HG03565 (cell line): Measurements from ENCODE around the gene INHBE.
A peak's percentile ranks its signal among the peaks of the same experiment; 100 is the strongest.

ENCODE experiments used
- ATAC-seq: cut with Tn5 transposase; IDR thresholded peaks from one replicate; pipeline ENCODE4 v1.9.1; 2021; ENCODE audit warnings: mild to moderate bottlenecking, moderate library complexity; ENCODE audit not compliant: unreplicated experiment

Gene INHBE

DNA sequence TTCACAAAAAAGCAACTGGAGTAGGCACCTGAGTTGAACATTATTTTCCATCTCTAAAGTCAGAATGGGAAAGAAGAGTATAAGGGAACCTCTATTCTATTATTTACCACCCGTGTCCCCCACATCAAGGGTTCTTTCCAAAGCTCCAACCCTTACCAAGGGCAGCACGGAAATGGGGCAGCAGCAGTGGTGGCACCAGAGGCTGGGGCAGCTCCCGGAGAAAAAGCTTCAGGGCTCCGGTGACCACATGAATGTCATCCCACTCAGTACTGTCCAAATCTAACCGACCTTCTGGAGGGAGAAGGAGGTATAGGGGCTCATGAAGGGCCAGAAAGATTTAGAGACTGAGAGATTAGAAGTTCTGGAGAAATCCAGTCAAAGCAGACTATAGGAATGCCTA, 18.8 kb downstream of the INHBE start:
- no peak for ATAC-seq

- ATAC-seq: no peak
Measured at GRCh38 chr12:57474430-57474829, 19.3 kb downstream of the INHBE start.

- no peak for ATAC-seq
Measured at GRCh38 chr12:57474862-57475261, 19.8 kb downstream of the INHBE start.

DNA sequence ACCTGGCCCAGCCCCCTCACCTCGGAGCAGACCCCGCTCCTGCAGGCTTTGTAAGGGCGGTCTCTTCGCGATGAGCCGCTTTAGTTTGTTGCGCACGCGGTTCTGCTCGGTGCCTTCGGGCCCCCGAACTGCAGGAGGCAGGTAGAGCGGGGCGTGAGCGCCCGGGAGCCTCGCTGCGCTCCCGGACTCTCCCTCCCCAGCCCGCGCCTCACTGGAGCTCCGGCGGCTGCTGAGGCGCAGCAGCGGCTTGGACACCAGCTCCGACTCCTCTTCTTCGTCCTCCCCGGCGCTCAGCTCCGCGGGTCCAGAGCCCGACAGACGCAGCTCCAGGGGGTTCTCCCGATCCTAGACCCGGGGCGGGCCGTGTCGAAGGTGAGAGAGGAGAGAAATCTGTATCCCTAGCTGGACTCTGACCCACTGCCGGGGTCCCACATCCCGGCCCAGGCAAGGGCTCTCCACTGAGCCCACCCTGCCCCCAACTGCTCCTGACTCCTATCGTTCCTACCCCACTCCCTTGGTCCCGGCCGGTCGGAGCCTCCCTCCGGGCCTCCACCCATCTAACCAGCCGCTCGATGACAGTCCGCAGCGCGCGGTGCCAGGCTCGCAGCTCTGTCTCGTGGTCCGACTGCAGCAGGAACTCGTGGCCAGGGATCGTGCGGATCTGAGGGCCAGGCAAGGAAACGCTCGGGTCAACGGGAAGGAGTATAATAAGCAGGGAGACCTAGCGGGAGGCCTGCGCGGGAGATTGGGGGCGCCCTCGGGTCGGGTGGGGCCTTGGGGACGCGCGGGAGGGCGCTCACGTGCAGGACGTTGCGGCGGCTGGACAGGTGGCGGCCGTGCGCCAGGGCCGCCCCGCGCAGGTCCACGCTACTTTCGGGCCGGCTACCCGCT, 20.4 kb downstream of the INHBE start:
- ATAC-seq: no peak

DNA sequence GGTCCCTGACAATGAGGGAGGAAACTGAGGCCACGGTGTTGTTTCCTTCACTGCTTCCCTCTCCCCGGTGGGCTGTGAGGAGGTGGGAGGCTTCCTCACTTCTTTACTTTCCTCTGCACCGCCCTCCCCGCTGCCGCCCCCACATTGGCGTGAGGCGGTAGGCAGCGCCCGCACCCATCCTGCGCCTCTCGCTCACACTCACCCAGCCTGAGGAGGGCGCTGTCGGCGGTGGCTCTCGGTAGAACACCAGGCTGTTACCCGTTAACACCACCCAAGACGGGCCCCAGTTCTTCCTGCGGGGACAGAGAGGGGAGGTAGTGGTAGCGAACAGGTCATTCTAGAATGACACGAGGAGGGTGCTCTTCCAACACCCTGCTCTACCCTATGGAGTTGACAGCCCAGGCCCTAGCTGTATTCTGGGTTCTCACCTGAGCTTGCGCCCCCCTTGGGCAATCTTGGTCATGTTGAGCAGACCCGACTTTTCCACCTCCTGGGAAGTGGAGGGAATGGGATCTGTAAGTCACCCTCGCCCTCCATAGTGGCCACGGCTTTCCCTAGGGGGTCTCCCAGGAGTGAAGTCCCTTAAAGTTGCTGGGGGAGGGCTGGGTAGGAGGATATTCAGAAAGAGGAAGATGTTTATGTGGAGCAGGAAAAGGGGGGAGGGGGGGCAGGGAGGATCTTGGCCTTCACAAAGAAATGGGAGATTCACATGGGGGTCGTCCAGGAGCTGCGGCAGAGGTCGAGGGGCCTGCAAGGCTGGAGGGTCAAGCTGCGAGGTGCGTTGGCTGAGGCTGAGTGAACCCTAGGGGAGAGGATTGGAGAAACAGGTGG, 21.3 kb downstream of the INHBE start:
- no peak for ATAC-seq

DNA sequence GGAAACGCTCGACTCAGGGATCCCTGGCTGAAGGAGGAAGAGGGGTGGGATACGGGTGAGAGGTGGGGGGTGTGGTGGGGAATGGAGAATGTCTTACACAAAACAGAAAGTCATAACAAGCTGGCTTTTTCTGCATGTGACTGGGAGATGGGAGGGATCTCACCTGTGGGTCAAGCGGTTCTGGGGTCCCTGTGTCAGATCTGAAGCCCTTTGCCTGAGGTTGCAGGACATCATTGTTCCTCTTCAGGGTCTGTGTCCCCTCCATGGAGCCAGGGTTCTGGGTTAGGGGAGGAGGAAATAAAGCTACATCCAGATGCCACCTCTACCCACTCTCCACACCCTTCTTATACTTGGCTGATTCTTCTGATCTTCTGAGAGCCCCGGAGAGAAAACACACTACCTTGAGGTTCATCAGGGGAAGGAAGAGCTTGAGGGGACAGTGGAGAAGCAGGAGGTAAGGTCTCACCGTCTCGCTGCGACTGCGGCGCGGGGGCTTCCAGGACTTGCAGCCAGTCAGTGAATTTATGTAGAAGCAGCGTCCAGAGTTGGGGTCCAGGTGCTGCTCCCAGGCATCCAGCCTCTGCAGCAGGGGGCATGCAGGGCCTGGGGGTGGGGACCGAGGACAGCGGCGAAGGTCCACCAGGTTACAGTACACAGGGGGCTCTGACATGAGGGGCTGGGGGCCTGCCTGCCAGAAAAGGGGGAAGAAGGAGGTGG, 22.0 kb downstream of the INHBE start:
- ATAC-seq: no peak

- ATAC-seq: no peak
Measured at GRCh38 chr12:57477710-57478681, 22.9 kb downstream of the INHBE start.

- ATAC-seq: no peak
Measured at GRCh38 chr12:57479043-57479375, 23.9 kb downstream of the INHBE start.

- no peak for ATAC-seq
Measured at GRCh38 chr12:57479376-57480115, 24.4 kb downstream of the INHBE start, which contains the start of gene ARHGAP9. Gene ARHGAP9, minus strand, starts transcription at chr12:57479866. Its CDS starts 460 bp downstream, at chr12:57479406.

DNA sequence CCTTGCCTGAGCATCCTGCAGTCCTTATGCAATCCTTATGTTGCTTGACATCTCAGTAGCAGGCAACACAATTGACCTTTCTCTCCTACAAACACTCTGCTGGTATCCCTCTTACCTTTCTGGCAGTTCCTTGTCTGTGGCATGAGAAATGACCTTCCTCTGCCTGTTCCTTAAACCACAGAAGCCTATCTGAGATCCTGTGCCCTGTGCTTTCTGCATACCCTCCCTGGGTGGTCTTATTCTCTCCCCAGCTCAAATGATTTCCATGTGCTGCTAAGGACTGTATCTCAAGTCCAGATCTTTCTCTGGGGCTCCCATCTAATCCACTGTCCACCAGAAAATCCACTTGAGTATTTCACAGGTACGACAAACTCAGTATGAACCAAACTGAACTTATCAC, 26.6 kb downstream of the INHBE start:
- no peak for ATAC-seq

GRCh38 chr12:57483466-57483865, 28.4 kb downstream of the INHBE start:
- ATAC-seq: no peak

- no peak for ATAC-seq
Measured at GRCh38 chr12:57485695-57486094, 30.6 kb downstream of the INHBE start.

- no peak for ATAC-seq
Measured at GRCh38 chr12:57487055-57487596, 32.0 kb downstream of the INHBE start.

DNA sequence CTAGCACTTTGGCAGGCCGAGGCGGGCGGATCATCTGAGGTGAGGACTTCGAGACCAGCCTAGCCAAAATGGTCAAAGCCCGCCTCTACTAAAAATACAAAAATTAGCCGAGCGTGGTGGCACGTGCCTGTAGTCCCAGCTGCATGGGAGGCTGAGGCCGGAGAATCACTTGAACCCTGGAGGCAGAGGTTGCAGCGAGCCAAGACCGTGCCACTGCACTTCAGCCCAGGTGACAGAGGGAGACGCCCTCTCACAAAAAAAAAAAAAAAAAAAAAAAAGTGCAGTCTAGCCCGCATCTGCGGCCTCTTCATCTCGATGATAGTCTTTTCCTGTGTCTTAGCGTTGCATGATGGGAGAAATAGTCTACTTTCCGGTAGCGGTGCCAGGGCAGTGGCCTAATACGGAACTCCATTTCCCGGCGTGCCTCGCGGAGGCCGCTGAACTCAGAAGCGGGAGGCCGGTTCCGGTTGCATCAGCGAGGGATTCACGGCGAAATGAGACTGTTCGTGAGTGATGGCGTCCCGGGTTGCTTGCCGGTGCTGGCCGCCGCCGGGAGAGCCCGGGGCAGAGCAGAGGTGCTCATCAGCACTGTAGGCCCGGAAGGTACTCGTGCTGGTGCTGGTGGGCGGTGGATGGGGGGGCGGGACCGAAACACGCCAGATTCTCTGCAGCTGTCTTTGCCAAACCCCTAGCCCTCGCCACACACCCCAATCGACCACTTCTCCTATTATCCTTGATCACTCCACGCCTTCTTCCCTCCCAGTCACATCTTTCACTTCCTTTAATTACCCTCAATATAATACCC, 32.7 kb downstream of the INHBE start, which contains the start of gene MARS1:
Gene MARS1 (plus strand): TSS at position 472 of the 805 bp plus-strand sequence. CDS start 23 bp downstream, at position 495.
- ATAC-seq: peak; percentile 99

- ATAC-seq: no peak
Measured at GRCh38 chr12:57488402-57489156, 33.5 kb downstream of the INHBE start.

DNA sequence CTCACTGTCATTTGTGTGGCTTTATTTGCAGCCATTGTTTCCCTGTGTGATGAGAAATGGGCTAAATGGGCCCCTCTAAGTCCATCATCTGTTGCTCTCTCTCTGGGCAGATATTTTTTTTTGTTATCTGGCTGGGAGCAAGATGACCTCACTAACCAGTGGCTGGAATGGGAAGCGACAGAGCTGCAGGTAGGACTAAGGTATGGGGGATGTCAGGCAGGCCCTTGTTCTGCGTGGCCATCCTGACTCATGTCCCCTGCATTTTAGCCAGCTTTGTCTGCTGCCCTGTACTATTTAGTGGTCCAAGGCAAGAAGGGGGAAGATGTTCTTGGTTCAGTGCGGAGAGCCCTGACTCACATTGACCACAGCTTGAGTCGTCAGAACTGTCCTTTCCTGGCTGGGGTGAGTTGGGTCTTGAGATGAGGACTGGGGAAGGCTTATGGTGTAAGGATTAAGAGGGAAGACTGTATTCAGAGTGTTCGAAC, 34.1 kb downstream of the INHBE start:
- no peak for ATAC-seq

- ATAC-seq: no peak
Measured at GRCh38 chr12:57490126-57490525, 35.0 kb downstream of the INHBE start.
